Cardiac fibroblast (primary cell): ENCODE measurements around the gene BAG5.
A peak's percentile ranks its signal among the peaks of the same experiment; 100 is the strongest.

Source experiments
- DNase-seq, 2 donors: peaks; one replicate each; pipeline versions ENCODE4 v3.0.0 to v3.0.0-alpha.2; 2010; ENCODE audit warnings: low read depth in 2 of 2
- H3K4me3 ChIP-seq, 2 donors: replicated peaks in 1 of 2; 1 replicate in 1 of 2; 2 replicates in 1 of 2; pipeline ENCODE4 v1.5.1; 2011; ENCODE audit warnings: low read depth in 2 of 2, low read length in 2 of 2, mild to moderate bottlenecking in 2 of 2, moderate library complexity in 1 of 2
- CTCF ChIP-seq: IDR thresholded peaks from one replicate; pipeline ENCODE4 v1.5.1; 2011; ENCODE audit warnings: low read depth, mild to moderate bottlenecking, low read length, inconsistent platforms

The BAG5 gene

GRCh38 chr14:103521438-103521950, 41.0 kb downstream of the BAG5 start:
- DNase-seq = no peak
- peak overlapping the region; percentile 33 to 41 for H3K4me3 ChIP-seq
- TF ChIP-seq CTCF = no peak

- TF ChIP-seq CTCF = peak; percentile 33
- peak; percentile 45 to 58 for DNase-seq
- peak overlapping the region; percentile 33 to 41 for H3K4me3 ChIP-seq
Observed at GRCh38 chr14:103520657-103521437, 41.6 kb downstream of the BAG5 start.

- DNase-seq = no peak
- no peak overlapping the region for H3K4me3 ChIP-seq
- no peak for TF ChIP-seq CTCF
Observed at GRCh38 chr14:103520269-103520656, 42.2 kb downstream of the BAG5 start.

GRCh38 chr14:103519837-103520212, 42.6 kb downstream of the BAG5 start:
- TF ChIP-seq CTCF = no peak
- H3K4me3 ChIP-seq = no peak overlapping the region
- DNase-seq = no peak

GRCh38 chr14:103519043-103519836, 43.2 kb downstream of the BAG5 start:
- no peak for TF ChIP-seq CTCF
- DNase-seq = peak; percentile 33 to 48
- no peak overlapping the region for H3K4me3 ChIP-seq

GRCh38 chr14:103518422-103519042, 43.9 kb downstream of the BAG5 start:
- TF ChIP-seq CTCF = peak; percentile 90
- H3K4me3 ChIP-seq = no peak overlapping the region

More at GRCh38 chr14:103518422-103519042, 43.9 kb downstream of the BAG5 start:
- DNase-seq = peak; percentile 45 to 50
